Measurements from ENCODE around the gene PIGL. TPM values are rescaled to one million over a fixed set of nuclear protein-coding genes. Genes with fewer than 3 reads are reported as not detected.

Gene PIGL
- total and polyA plus RNA-seq, 2 experiments from 2014 or later = 10.9 to 15.4 TPM

GRCh38 chr17:16286009-16286946 is 69.3 kb downstream of the PIGL start:
- no peaks in the 10 kb centered on the region for H3K9me3 ChIP-seq (ENCODE audit: low read depth)
- peak; percentile 98 for DNase-seq
- H3K27ac ChIP-seq = peak overlapping the region; percentile 96
- WGBS, 2 experiments (ENCODE audit: low coverage in 1 of 2, low lambda C conversion rate in 2 of 2, missing lambda C conversion rate in 2 of 2) = 6 to 7% methylated on average over 26 of the region's 26 CpGs
- in situ Hi-C loops (cut with MboI) = no loop called here
- 0 out of 2 replicates have a peak, but pooled peaks have one; percentile 33 for TF ChIP-seq EZH2phosphoT487 (IDR thresholded peaks at IDR 0.05; ENCODE audit: insufficient read depth, low read depth)
- no peak for TF ChIP-seq EZH2 (IDR thresholded peaks at IDR 0.05; ENCODE audit: insufficient read depth, poor library complexity, severe bottlenecking)
- H4K20me1 ChIP-seq (ENCODE audit: insufficient read depth) = no peaks in the 10 kb centered on the region
- H2AFZ ChIP-seq = peak overlapping the region; percentile 86
- peak overlapping the region; percentile 78 for H3K9ac ChIP-seq
- H3K79me2 ChIP-seq (ENCODE audit: insufficient read depth) = no peaks in the 10 kb centered on the region
- H3K4me3 ChIP-seq = peak overlapping the region; percentile 70
- peaks cover 65% of the 10 kb centered on the region for H3K4me1 ChIP-seq (ENCODE audit: insufficient read depth)
- no peaks in the 10 kb centered on the region for H3K36me3 ChIP-seq (ENCODE audit: low read depth)
- peaks cover 59% of the 10 kb centered on the region for H3F3A ChIP-seq (ENCODE audit: insufficient read depth)
- peak overlapping the region; percentile 96 for H3K4me2 ChIP-seq (ENCODE audit: unreplicated experiment)
- H3K9me2 ChIP-seq (ENCODE audit: insufficient read depth) = no peaks in the 10 kb centered on the region
- H3K27me3 ChIP-seq (replicated peaks; ENCODE audit: insufficient read depth) = no peaks in the 10 kb centered on the region

- Histone ChIP-seq H3K4me3 (peak overlapping the region; percentile 70), H3K27me3 (replicated peaks; ENCODE audit: insufficient read depth) (no peaks in the 10 kb centered on the region), H3K9ac (peak overlapping the region; percentile 78), H3K79me2 (ENCODE audit: insufficient read depth) (no peaks in the 10 kb centered on the region), H4K20me1 (ENCODE audit: insufficient read depth) (no peaks in the 10 kb centered on the region), H3K9me3 (ENCODE audit: low read depth) (no peaks in the 10 kb centered on the region), H2AFZ (peak overlapping the region; percentile 86), H3K27ac (peak overlapping the region; percentile 96), H3K36me3 (ENCODE audit: low read depth) (no peaks in the 10 kb centered on the region), H3K4me2 (ENCODE audit: unreplicated experiment) (peak overlapping the region; percentile 96), H3K4me1 (ENCODE audit: insufficient read depth) (peaks cover 57% of the 10 kb centered on the region), H3K9me2 (ENCODE audit: insufficient read depth) (no peaks in the 10 kb centered on the region), H3F3A (ENCODE audit: insufficient read depth) (peaks cover 51% of the 10 kb centered on the region)
- WGBS, 2 experiments (ENCODE audit: low coverage in 1 of 2, low lambda C conversion rate in 2 of 2, missing lambda C conversion rate in 2 of 2) = 91% methylated on average over 10 of the region's 10 CpGs
- TF ChIP-seq EZH2phosphoT487 (IDR thresholded peaks at IDR 0.05; ENCODE audit: insufficient read depth, low read depth) (no peak), EZH2 (IDR thresholded peaks at IDR 0.05; ENCODE audit: insufficient read depth, poor library complexity, severe bottlenecking) (no peak)
- peak; percentile 15 for DNase-seq
- in situ Hi-C loops (cut with MboI) = no loop called here
Measured at GRCh38 chr17:16286947-16287562, 70.0 kb downstream of the PIGL start.

- H3K9me3 ChIP-seq (ENCODE audit: low read depth) = no peaks in the 10 kb centered on the region
- peaks cover 52% of the 10 kb centered on the region for H3K4me1 ChIP-seq (ENCODE audit: insufficient read depth)
- peak overlapping the region; percentile 70 for H3K4me3 ChIP-seq
Measured at GRCh38 chr17:16287563-16288027, 70.6 kb downstream of the PIGL start.

DNA sequence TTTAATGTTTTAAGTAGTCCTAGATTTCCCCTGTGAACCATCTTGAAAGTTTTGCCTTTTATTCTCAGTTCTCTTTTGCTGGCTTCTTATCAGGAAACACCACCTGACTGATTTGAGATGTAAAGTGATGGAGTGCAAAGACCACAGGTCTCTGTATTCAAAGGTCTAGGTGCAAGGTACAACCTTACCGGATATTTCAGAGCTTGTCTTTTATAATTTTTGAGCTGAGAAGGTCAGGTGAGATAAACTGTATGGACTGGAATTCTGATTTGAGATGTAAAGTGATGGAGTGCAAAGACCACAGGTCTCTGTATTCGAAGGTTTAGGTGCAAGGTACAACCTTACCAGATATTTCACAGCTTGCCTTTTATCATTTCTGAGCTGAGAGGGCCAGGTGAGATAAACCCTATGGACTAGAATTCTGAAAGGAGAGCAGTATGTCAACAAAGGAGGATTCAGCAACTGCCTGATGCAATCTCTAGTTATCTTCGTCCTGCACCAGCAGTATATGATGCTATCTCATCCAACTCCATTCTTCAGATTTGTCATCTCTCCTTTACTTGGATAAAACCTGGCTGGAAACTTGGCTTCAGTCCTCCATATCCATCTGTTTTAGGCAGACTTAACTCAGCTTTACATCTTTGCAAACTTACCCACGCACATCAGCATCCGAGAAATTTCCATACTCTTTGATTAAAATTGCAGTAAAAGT is 72.0 kb downstream of the PIGL start:
- H3K9me3 ChIP-seq (ENCODE audit: low read depth) = no peaks in the 10 kb centered on the region
- H3K79me2 ChIP-seq (ENCODE audit: insufficient read depth) = no peaks in the 10 kb centered on the region
- DNase-seq = no peak
- no peak overlapping the region for H3K4me3 ChIP-seq
- no peak overlapping the region for H3K9ac ChIP-seq
- H3F3A ChIP-seq (ENCODE audit: insufficient read depth) = peaks cover 36% of the 10 kb centered on the region
- H3K27ac ChIP-seq = no peak overlapping the region
- 96 to 98% methylated on average over 5 of the region's 5 CpGs for WGBS, 2 experiments (ENCODE audit: low coverage in 1 of 2, low lambda C conversion rate in 2 of 2, missing lambda C conversion rate in 2 of 2)
- H3K27me3 ChIP-seq (replicated peaks; ENCODE audit: insufficient read depth) = no peaks in the 10 kb centered on the region
- H2AFZ ChIP-seq = no peak overlapping the region
- in situ Hi-C loops (cut with MboI) = no loop called here
- peaks cover 38% of the 10 kb centered on the region for H3K4me1 ChIP-seq (ENCODE audit: insufficient read depth)
- no peak for TF ChIP-seq EZH2 (IDR thresholded peaks at IDR 0.05; ENCODE audit: insufficient read depth, poor library complexity, severe bottlenecking)
- no peak for TF ChIP-seq EZH2phosphoT487 (IDR thresholded peaks at IDR 0.05; ENCODE audit: insufficient read depth, low read depth)
- no peaks in the 10 kb centered on the region for H3K9me2 ChIP-seq (ENCODE audit: insufficient read depth)
- H3K36me3 ChIP-seq (ENCODE audit: low read depth) = no peaks in the 10 kb centered on the region
- no peaks in the 10 kb centered on the region for H4K20me1 ChIP-seq (ENCODE audit: insufficient read depth)
- H3K4me2 ChIP-seq (ENCODE audit: unreplicated experiment) = no peak overlapping the region

More at GRCh38 chr17:16287563-16288027, 70.6 kb downstream of the PIGL start:
- Histone ChIP-seq H3F3A (ENCODE audit: insufficient read depth) (peaks cover 46% of the 10 kb centered on the region), H3K9ac (peak overlapping the region; percentile 78), H4K20me1 (ENCODE audit: insufficient read depth) (no peaks in the 10 kb centered on the region), H3K79me2 (ENCODE audit: insufficient read depth) (no peaks in the 10 kb centered on the region), H3K36me3 (ENCODE audit: low read depth) (no peaks in the 10 kb centered on the region), H2AFZ (peak overlapping the region; percentile 43), H3K4me2 (ENCODE audit: unreplicated experiment) (peak overlapping the region; percentile 96), H3K27ac (peak overlapping the region; percentile 96), H3K9me2 (ENCODE audit: insufficient read depth) (no peaks in the 10 kb centered on the region), H3K27me3 (replicated peaks; ENCODE audit: insufficient read depth) (no peaks in the 10 kb centered on the region)
- WGBS, 2 experiments (ENCODE audit: low coverage in 1 of 2, low lambda C conversion rate in 2 of 2, missing lambda C conversion rate in 2 of 2) = 7 to 14% methylated on average over 6 of the region's 6 CpGs
- TF ChIP-seq EZH2phosphoT487 (IDR thresholded peaks at IDR 0.05; ENCODE audit: insufficient read depth, low read depth) (no peak), EZH2 (IDR thresholded peaks at IDR 0.05; ENCODE audit: insufficient read depth, poor library complexity, severe bottlenecking) (no peak)
- in situ Hi-C loops (cut with MboI) = no loop called here
- DNase-seq = peak; percentile 61
